Esophagus muscularis mucosa (tissue), 4 donors: ENCODE results near the gene ROBO1.

ENCODE experiments used
- EP300 ChIP-seq: sonication (generic); formaldehyde crosslinking; IDR thresholded peaks from one replicate; pipeline ENCODE4 v1.6.1; 2017; ENCODE audit warnings: antibody characterized with exemption
- POLR2A ChIP-seq: fragments of 450-650 bp; IDR thresholded peaks from one replicate; pipeline ENCODE4 v1.6.1; 2017; ENCODE audit warnings: antibody characterized with exemption, moderate library complexity, mild to moderate bottlenecking, low read depth
- TF ChIP-seq, protein P1 (sequence below), 3 experiments: fragments of 200-600 bp in 2 of 3; fragments of 450-650 bp in 1 of 3; sonication (generic) in 2 of 3; IDR thresholded peaks; one replicate each; pipeline ENCODE4 v1.5.1; 2017 to 2019; ENCODE audit warnings: antibody characterized with exemption in 3 of 3, mild to moderate bottlenecking in 2 of 3, moderate library complexity in 1 of 3

DNA sequence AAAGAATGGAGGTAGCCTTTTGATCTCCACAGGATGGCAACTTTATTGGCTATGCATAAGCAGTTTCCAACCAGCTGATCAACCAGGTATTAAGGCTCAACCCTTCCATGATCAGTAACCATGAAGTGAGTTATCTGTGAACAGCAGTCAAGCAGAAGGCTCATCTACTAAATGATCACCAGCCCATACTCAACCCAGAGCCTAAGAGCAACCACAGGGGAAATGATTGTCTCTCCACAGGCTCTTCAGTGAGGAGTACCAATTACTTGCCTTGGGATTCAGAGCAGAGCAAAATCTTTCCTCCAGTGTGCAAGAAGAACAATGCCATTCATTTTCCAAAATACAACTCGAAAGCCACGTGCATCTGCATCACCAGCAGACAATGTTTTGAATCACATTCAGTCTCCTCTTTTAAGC is 754.8 kb downstream of the ROBO1 start:
- TF ChIP-seq, protein P1, sequence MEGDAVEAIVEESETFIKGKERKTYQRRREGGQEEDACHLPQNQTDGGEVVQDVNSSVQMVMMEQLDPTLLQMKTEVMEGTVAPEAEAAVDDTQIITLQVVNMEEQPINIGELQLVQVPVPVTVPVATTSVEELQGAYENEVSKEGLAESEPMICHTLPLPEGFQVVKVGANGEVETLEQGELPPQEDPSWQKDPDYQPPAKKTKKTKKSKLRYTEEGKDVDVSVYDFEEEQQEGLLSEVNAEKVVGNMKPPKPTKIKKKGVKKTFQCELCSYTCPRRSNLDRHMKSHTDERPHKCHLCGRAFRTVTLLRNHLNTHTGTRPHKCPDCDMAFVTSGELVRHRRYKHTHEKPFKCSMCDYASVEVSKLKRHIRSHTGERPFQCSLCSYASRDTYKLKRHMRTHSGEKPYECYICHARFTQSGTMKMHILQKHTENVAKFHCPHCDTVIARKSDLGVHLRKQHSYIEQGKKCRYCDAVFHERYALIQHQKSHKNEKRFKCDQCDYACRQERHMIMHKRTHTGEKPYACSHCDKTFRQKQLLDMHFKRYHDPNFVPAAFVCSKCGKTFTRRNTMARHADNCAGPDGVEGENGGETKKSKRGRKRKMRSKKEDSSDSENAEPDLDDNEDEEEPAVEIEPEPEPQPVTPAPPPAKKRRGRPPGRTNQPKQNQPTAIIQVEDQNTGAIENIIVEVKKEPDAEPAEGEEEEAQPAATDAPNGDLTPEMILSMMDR (IDR thresholded peaks at IDR 0.05) = no peak
- no peak for TF ChIP-seq POLR2A
- no peak for TF ChIP-seq EP300
